HG03039 (cell line): Measurements from ENCODE around the gene SMIM22.

Experiments
- ATAC-seq: cut with Tn5 transposase; IDR thresholded peaks from one replicate; pipeline ENCODE4 v1.9.1; 2021; ENCODE audit warnings: mild to moderate bottlenecking, moderate library complexity; ENCODE audit not compliant: unreplicated experiment

The SMIM22 gene

GRCh38 chr16:4795181-4795827 lies at the start of gene SMIM22:
Gene SMIM22, plus strand, starts transcription at chr16:4795369. Its CDS starts 366 bp downstream, at chr16:4795735.
- ATAC-seq = no peak

GRCh38 chr16:4746215-4746614 lies 49.0 kb upstream of the SMIM22 start:
- no peak for ATAC-seq

GRCh38 chr16:4746991-4747574 lies 48.1 kb upstream of the SMIM22 start:
- no peak for ATAC-seq

- no peak for ATAC-seq
Measured at GRCh38 chr16:4747906-4748681, 47.1 kb upstream of the SMIM22 start.

- ATAC-seq = no peak
Measured at GRCh38 chr16:4748682-4749411, 46.3 kb upstream of the SMIM22 start.

DNA sequence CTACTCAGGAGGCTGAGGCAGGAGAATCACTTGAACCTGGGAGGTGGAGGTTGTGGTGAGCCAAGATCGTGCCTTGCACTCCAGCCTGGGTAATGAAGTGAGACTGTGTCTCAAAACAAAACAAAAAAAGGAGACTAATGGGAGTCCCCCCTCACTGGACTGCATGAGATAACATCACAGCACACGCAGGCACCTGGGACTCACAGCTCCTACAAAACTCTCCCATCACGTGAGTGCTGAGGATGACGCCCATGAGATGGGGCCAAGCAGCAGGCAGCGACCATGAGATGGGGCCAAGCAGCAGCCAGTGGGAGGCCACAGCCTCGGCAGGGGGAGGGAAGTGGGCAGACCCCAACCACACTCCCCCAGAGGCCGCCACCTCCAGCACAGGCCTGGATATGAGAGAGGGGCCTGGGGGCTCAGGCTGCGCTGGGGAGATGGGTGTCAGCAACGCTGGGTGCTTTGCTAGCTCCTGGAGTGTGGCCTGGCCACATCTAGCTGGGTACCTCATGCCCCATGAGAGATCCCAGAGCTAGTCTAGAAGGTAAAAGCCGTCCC lies 45.4 kb upstream of the SMIM22 start:
- ATAC-seq = no peak

GRCh38 chr16:4750896-4751295 lies 44.3 kb upstream of the SMIM22 start:
- no peak for ATAC-seq

DNA sequence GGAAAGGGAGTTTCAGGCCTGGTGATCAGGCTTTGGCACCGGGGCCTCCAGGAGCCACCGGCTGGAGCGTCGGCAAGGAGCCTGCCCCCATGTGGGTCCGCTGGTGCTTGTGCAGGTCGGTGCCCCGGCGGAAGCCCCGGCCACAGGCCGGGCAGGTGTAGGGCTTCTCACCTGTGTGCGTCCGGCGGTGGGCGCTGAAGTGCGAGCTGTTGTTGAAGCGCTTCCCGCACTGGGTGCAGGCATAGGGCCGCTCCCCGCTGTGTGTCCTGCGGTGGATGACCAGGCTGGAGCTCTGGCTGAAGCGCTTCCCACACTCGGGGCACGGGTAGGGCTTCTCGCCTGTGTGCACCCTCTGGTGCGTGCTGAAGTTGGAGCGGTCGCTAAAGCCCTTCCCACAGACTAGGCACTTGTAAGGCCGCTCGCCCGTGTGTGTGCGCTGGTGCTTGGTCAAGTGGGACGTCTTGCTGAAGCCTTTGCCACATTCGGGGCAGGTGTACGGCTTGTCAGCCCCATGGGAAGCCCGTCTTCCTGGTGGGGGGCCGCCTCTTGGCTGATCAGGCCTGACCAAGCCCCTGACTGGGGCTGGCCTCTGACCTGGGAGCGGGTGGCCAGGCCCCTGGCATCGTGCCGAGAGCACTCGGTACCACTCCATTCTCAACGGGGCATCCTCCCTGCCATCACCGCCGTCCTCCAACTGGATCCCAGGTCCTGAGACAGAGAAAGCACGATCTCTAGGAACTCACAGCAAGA lies 42.6 kb upstream of the SMIM22 start:
- no peak for ATAC-seq

GRCh38 chr16:4753227-4753626 lies 41.9 kb upstream of the SMIM22 start:
- no peak for ATAC-seq

DNA sequence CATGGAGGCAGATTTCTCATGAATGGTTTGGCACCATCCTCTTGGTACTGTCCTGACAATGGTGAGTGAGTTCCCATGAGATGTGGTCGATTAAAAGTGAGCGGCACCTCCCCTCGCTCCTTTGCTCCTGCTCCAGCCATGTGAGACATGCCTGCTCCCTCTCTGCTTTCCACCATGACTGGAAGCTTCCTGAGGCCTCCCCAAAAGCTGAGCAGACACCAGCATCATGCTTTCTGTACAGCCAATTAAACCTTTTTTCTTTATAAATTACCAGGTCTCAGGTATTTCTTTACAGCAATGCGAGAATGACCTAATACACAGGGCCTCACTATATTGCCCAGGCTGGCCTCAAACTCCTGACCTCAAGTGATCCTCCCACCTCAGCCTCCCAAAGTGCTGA lies 40.3 kb upstream of the SMIM22 start:
- no peak for ATAC-seq

DNA sequence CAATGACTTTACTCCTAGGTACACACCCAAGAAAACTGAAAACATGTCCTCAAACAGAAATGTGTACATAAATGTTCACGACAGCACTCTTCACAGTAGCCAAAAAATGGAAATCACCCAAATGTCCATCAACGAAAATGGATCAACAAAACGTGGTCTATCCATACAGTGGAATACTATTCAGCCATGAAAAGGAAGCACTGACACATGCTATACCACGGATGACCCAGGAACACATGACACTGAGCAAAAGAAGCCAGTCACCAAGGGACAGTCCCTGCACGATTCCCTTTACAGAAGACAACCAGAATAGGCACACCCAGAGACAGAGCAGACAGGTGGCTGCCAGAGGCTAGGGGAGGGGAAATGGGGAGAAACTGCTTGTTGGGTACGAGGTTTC lies 39.5 kb upstream of the SMIM22 start:
- no peak for ATAC-seq

DNA sequence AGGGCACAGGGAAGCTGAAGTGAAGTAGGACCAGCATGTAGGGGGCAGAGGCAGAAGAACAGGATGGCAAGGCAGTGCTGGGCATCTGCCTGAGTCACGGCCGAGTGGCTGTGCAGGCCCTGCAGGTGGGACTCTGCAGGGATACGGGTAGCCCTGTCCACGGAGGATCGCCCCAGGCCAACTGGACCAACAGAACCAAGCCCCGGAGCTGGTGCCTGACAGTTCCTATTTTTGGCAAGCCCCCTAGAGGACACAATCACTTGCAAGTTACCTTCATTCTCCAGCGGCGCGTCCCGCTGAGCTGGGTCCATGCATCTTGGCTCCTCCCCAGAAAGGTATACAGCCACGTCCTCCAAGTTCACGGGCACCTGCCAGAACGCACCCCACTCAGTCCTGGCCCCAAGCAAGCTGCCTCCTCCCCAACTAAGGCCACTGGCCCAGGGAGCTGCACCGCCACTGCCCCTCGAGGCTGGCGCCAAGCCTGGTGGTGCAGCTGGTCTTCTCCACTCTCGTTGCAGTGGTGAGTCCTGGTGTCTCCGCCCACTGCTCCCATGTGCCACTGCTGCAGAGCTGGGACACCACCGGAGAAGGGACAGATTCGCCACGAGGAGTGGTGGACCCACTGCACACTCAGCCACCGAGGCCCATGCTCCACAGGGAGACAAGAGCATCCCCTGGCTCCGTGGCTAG lies 34.8 kb upstream of the SMIM22 start:
- ATAC-seq = no peak

DNA sequence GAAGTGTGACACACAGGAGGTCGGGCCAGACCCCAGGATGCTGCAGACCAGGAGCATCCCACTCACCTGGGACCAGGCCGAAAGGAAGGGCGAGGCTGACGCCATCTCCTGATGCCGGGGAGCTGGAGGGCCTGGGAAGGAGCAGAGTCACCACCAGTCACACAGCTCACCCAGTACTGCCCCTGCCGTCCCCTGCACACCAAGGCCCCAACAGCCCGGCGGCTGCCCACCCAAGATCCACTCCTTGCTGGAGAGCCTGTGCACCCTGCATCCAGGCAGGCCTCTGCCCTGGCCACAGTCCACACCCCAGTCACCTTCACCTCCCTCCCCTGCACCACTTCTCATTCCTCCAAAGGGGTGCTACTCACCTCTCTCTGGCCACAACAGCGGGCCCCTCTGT lies 33.0 kb upstream of the SMIM22 start:
- ATAC-seq = no peak

DNA sequence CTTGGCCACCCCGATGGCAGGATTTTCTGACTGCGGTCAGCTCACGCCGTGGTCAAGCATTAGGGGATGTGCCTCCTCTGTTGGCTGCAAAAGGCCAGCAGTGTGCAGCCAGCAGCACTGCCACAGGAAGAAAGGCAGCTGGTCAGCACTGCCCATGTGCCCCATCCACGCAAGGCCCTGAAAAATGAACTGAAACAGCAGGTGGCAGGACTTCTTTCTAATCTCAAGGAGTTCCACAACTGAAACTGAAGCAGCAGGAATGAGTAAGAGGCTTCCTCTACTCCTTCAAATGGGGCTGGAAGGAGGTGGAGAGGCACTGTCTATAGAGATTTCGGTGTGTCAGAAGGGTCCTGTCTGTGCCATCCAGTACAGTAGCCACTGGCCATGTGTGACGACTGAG lies 31.4 kb upstream of the SMIM22 start:
- ATAC-seq = no peak

GRCh38 chr16:4765511-4766474 lies 29.4 kb upstream of the SMIM22 start:
- ATAC-seq = no peak

DNA sequence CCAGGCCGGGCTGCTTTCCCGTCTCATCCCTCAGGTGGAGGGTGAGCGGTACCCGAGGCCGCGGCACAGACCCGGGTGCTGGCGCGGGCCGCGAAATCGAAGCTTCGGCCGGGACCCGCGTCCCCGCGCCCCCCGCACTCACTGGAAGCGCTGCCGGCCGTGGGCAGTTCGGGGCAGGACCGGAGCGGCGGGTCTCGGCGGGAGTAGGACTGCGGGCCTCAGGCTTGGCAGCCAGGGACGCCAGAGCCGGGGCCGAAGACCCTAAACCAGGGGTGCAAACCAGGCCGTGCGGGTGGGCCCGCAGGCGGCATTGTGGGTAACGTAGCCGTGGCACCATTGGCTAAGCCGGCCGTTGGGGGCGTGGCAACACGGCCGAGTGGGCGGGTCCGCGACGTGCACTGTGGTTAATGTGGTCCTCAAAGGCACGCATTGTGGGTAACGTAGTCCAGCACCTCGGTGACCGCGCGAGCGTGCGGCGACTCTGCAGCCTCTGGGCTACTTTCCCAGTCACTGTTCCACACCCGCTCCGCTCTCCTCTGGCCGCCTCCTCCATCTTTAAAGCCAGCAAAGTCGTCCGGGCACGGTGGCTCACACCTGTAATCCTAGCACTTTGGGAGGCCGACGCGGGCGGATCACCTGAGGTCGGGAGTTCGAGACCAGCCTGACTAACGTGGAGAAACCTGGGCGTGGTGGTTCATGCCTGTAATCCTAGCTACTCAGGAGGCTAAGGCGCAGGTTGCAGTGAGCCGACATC lies 28.1 kb upstream of the SMIM22 start, which contains the start of gene ZNF500:
Gene ZNF500, minus strand, starts transcription at position 288 of the 754 bp plus-strand sequence. CDS start 1,184 bp downstream, outside the sequence.
- ATAC-seq = peak; percentile 72

GRCh38 chr16:4767872-4768548 lies 27.2 kb upstream of the SMIM22 start:
- ATAC-seq = no peak
